ENCODE data around the gene CPN2.

The CPN2 gene

GRCh38 chr3:194304186-194304917, 46.8 kb downstream of the CPN2 start:
- Histone ChIP-seq H3K79me2 (no peaks in the 10 kb centered on the region), H3K9me3 (ENCODE audit: control insufficient read depth, low read length) (no peaks in the 10 kb centered on the region), H2AFZ (no peak overlapping the region), H3K27ac (no peak overlapping the region), H3K27me3 (ENCODE audit: control insufficient read depth, insufficient read depth, low read length) (no peaks in the 10 kb centered on the region), H3K4me1 (peaks cover 11% of the 10 kb centered on the region), H3K9ac (no peak overlapping the region), H3K4me3 (ENCODE audit: low read depth, low read length) (no peak overlapping the region), H3K36me3 (ENCODE audit: control insufficient read depth, insufficient read depth, low read length) (no peaks in the 10 kb centered on the region), H3K4me2 (ENCODE audit: low read length) (no peak overlapping the region)
- no peak for TF ChIP-seq CTCF (IDR thresholded peaks at IDR 0.05)

- no peaks in the 10 kb centered on the region for H3K9me3 ChIP-seq (ENCODE audit: control insufficient read depth, low read length)
- H3K4me2 ChIP-seq (ENCODE audit: low read length), result no peak overlapping the region
- H3K27ac ChIP-seq, result no peak overlapping the region
- no peak overlapping the region for H3K4me3 ChIP-seq (ENCODE audit: low read depth, low read length)
- H3K9ac ChIP-seq, result no peak overlapping the region
- peaks cover 6% of the 10 kb centered on the region for H3K4me1 ChIP-seq
- no peak overlapping the region for H2AFZ ChIP-seq
- H3K36me3 ChIP-seq (ENCODE audit: control insufficient read depth, insufficient read depth, low read length), result no peaks in the 10 kb centered on the region
- no peaks in the 10 kb centered on the region for H3K27me3 ChIP-seq (ENCODE audit: control insufficient read depth, insufficient read depth, low read length)
- no peaks in the 10 kb centered on the region for H3K79me2 ChIP-seq
- TF ChIP-seq CTCF (IDR thresholded peaks at IDR 0.05), result no peak
Measured at GRCh38 chr3:194303749-194304148, 47.4 kb downstream of the CPN2 start.

GRCh38 chr3:194301730-194302129, 49.4 kb downstream of the CPN2 start:
- TF ChIP-seq CTCF (IDR thresholded peaks at IDR 0.05), result no peak
- Histone ChIP-seq H3K27ac (no peak overlapping the region), H3K4me1 (peaks cover under 1% of the 10 kb centered on the region), H2AFZ (no peak overlapping the region), H3K36me3 (ENCODE audit: control insufficient read depth, insufficient read depth, low read length) (no peaks in the 10 kb centered on the region), H3K4me2 (ENCODE audit: low read length) (no peak overlapping the region), H3K79me2 (no peaks in the 10 kb centered on the region), H3K9ac (no peak overlapping the region), H3K27me3 (ENCODE audit: control insufficient read depth, insufficient read depth, low read length) (no peaks in the 10 kb centered on the region), H3K9me3 (ENCODE audit: control insufficient read depth, low read length) (no peaks in the 10 kb centered on the region), H3K4me3 (ENCODE audit: low read depth, low read length) (no peak overlapping the region)

GRCh38 chr3:194300936-194301335, 50.2 kb downstream of the CPN2 start:
- H3K9ac ChIP-seq, result no peak overlapping the region
- no peaks in the 10 kb centered on the region for H3K4me1 ChIP-seq
- no peaks in the 10 kb centered on the region for H3K79me2 ChIP-seq
- H3K27me3 ChIP-seq (ENCODE audit: control insufficient read depth, insufficient read depth, low read length), result no peaks in the 10 kb centered on the region
- no peak for TF ChIP-seq CTCF (IDR thresholded peaks at IDR 0.05)
- no peak overlapping the region for H3K27ac ChIP-seq
- no peak overlapping the region for H2AFZ ChIP-seq
- no peak overlapping the region for H3K4me2 ChIP-seq (ENCODE audit: low read length)
- no peak overlapping the region for H3K4me3 ChIP-seq (ENCODE audit: low read depth, low read length)
- H3K9me3 ChIP-seq (ENCODE audit: control insufficient read depth, low read length), result no peaks in the 10 kb centered on the region
- no peaks in the 10 kb centered on the region for H3K36me3 ChIP-seq (ENCODE audit: control insufficient read depth, insufficient read depth, low read length)

GRCh38 chr3:194300382-194300758, 50.8 kb downstream of the CPN2 start:
- Histone ChIP-seq H3K27ac (no peak overlapping the region), H3K79me2 (no peaks in the 10 kb centered on the region), H2AFZ (no peak overlapping the region), H3K9ac (no peak overlapping the region), H3K27me3 (ENCODE audit: control insufficient read depth, insufficient read depth, low read length) (no peaks in the 10 kb centered on the region), H3K36me3 (ENCODE audit: control insufficient read depth, insufficient read depth, low read length) (no peaks in the 10 kb centered on the region), H3K4me2 (ENCODE audit: low read length) (no peak overlapping the region), H3K9me3 (ENCODE audit: control insufficient read depth, low read length) (no peaks in the 10 kb centered on the region), H3K4me3 (ENCODE audit: low read depth, low read length) (no peak overlapping the region), H3K4me1 (no peaks in the 10 kb centered on the region)
- TF ChIP-seq CTCF (IDR thresholded peaks at IDR 0.05), result no peak

Measured in parathyroid adenoma (tissue), 2 donors.